Glomerular visceral epithelial cell (primary cell): Measurements from ENCODE around the gene MACROD2.
A peak's percentile ranks its signal among the peaks of the same experiment; 100 is the strongest.

Experiments used
- DNase-seq: peaks from one replicate; pipeline ENCODE4 v3.0.0-alpha.2; 2016; ENCODE audit errors: extremely low spot score

Gene MACROD2

DNA sequence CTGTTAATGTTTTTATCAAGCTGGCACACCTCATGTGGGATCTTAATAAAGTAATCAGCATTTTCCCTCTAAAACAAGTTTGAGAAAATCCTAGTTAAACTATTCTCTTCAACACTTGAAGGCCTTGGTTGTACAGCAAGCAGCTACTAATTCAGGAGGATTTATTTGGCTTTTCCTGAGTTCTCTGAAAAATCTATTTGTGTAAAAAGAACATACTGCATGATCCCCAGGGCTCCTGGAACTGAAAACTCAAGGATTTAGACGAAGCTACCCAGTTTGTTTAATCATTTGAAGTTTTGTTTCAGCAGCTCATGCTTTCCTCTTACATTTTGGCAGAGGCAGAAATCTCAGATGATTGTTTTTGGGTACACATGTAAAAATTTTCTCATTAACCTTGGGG lies 651.7 kb downstream of the MACROD2 start:
- DNase-seq, result no peak

DNA sequence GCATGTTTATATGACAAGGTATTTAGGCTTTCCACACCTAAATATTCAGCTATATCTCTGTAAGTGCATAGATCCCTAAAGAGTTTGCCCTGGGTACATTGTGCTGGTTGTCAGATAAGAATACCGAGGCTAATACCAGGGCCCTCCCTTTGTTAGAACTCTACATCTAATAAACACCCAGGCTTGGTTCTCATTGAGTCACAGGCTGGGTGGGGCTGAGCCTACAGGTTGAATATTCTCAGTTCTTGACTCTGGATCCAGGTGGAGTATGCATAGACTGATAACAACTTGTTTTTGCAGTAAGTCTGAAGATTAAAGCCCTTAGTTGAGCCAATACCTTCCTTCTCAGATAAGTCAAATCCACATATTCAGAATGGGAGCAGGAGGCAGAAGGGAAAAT lies 654.3 kb downstream of the MACROD2 start:
- DNase-seq, result no peak

DNA sequence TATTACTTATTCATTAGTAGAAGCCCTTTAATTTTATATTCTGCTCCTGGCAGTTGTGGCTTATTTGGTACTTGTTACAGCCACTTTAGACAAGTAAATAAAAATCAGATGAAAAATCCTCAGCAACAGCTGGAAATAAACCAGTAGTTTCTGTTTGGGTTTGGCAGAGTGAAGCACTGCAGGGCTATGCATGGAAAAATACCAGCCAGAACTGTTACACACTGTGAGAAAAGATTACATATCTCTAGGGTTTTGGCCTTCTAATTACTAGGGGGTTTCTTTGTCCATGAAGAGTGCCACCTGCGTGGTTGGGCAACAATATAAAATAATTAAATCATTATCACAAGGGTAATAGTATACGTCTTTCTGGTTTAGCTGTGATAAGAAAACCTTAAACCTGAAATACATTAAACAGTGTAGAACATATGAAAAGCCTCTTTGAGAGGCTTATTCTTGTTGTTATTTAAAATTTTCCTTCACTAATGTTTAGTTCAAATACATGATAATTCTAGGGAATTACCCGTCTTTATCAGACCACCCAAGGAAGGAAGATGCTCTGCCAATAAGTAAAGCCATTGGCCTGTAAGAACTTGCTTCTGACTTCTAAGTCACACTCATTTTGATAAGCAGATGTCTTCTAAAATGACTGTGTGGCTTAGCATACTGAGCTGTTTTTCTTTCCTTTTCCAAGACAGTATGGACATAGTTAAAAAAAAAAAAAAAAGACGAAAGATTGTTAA lies 662.1 kb downstream of the MACROD2 start:
- no peak for DNase-seq

DNA sequence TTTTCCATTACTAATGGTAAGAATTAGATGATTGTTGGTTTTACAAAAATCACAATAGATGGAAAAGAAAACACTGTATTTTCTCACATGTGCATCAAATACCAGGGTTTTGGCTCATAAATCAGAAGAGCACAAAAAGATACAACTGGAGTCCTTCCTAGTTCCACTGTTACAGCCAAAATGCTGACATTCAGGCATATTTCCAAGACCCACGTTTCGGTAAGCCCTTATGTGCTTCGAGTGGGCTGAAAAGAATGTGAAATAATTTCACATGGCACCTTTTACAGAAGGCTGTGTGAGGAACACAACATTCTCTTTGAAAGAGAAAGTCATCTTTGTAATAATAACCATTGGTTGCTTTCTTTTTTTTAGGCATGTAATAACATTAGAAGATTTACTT lies 668.8 kb downstream of the MACROD2 start:
- no peak for DNase-seq

DNA sequence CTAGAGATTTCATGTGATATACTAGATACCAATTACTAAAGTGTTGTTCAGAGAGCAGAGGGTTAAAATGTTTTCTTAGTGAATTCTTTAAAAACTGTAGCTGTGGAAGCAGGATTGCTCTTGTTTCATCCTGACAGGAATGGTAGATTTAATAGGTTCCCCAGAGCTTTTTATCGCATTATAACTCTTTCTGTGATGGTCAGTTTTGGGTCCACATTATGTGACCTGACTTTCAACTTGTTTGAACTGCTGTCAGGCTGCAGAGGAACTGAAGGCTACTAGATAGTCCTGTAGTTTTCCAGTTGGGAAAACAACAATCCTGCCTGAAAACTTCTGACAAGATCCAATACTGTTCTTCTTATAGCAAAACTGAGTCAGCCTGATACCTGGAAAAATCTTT lies 671.4 kb downstream of the MACROD2 start:
- DNase-seq, result no peak

DNA sequence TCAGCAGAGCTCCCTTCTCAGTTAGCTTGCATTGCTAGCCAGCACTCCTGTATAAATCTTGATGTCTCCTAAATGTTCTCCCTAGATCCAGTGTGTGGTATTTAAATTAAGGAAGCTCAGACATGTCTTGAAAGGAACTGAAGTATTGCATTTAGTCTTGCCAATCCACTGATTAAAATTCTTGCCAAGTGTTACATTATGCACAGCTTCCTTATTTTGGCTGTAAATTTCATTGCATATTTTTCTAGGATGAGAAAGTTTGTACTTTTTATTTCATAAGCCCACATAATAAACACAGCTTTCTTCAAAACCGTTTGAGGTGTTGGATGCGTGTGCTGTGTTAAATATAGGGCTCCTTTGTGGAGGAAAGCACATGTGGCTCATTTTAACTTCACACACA lies 671.9 kb downstream of the MACROD2 start:
- DNase-seq, result no peak

DNA sequence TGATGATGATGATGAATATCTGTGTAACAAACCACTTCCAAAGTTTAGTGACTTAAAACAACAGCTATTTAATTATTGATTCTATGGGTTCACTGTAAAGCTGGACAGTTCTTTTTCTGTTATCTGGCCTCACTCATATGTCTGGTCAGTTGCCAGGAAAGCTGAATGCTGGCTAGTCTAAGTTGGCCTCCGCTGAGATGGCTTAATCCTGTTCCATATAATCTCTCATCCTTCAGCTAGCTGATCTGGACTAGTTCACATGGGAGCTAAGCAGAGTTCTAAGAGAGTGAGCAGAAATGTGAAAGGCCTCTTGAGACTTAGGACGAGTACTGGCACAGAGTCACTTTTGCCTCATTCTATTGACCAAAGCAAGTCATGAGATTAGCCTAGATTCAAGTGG lies 676.8 kb downstream of the MACROD2 start:
- no peak for DNase-seq

DNA sequence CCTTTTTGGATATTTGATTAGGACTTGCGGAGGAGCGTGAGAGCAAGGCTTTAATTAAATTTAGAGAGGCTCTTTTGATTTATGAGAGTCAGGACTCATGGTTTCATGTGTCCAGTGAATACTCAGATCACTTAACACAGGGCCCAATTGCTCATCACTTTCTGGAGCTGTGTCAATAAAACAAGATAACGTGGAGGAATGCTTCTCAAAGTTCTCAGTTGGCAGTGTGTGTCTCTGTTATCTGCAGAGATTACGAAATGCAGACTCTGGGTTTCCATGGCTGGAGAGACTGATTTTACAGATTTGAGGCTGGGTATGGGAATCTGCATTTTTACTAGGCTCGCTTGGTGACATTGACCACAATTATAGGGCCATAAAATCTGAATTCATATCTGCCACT lies 677.8 kb downstream of the MACROD2 start:
- no peak for DNase-seq

DNA sequence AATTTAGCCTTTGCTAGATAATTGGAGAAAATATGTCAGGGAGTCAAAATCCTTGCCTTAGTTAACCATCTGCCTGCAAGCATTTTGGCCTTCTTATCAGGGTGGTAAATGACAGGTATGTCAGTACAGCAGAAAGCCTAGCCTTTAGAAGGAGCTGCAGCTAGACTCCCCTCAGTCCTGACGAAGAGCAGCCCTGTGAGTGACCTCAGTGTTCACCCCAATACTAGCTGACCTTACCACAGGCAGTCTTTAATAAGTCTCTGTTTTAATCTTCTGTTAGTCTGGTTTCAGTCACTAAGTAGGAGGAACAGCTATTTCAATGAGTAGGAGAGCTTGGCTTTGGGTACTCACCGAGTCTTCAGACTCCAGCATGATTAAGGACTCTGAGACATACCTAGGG lies 682.1 kb downstream of the MACROD2 start:
- DNase-seq, result no peak

DNA sequence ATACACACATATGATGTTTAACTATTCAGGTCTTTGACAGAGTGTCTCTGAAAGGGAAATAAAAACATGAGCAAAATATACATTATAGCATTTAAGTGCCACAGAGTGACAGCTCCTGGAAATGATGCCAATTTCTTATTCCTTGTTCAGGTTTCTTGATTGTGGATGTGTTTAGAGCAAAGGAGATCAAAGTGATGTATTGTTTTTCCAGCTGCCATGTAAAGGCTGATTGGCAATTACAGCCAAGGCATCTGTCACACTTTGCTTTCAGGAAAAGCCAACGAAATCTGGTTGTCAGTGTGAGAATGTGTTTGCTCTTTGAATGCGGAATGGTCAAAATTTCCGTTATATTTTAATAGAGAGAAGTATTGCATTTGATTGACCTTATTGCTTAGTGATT lies 689.9 kb downstream of the MACROD2 start:
- DNase-seq, result no peak

DNA sequence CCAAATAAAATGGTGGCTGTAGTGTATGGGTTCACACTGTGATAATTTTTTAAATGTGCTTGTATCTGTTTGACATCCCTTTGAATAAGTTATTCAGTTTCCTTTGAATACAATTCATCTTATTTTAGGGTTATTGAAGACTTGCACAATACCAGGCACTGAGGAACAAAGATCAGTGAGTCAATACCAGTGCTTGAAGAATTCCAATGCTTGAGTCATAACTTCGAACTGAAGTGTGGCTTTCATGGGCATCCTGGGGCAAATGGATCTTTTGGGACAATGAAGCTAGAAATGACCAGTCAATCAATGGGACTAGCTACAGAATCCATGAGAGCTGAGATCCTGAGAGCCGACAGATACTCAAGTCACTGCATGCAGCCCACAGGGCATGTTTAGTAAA lies 692.0 kb downstream of the MACROD2 start:
- DNase-seq, result no peak

DNA sequence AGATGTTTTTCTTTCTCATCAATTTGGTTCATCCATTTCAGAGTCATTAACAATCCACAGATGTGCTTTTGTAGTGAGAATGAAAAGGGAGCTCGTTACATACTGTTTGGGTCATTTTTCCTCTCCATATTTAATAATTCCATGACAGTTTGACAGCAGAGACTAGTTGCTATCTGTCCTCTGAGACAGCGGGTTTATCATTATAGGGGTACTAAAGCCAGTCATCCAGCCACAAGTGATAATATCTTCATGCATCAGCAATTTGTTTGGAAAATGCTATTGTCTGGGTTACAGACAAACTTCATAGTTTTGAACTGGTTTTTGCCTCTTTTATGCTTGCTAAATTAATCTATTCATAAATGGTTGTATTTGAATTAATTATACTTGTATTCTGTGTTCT lies 692.7 kb downstream of the MACROD2 start:
- no peak for DNase-seq

DNA sequence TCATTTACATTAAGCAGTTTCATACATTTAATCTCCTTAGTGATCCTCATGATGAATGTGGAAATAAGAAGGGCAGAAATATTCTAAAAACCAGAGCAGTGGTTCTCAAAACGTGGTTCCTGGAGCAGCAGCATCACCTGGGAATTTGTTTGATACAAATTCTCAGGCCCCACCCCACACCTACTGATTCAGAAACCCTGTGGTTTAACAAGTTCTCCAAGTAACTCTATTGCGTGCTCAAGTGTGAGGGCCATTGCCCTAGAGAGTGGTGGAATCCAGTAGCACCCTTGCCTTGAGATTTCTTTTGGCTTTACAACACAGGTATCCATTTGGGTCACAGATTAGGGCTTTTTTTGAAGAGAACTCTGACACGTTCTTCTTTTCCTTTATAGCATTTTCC lies 696.7 kb downstream of the MACROD2 start:
- no peak for DNase-seq

DNA sequence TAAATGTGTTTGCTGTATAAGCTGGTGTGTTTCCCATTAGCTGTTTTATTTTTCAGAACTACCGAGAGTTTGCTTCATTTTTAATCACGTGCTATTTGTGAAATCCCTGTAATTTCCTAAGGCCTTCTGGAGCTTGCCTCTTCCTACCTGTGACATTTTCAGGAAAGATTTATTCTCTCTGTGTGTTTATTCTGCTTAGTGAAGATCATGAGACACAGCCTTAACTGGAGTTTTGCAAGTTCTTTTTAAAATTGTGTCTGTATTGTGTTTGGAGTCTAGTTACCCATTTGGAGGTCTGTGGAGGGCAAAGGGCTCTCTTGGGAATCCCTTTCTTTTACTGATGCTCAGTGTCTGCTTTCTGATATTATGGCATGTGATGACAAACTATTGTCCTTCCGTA lies 701.2 kb downstream of the MACROD2 start:
- DNase-seq, result no peak

DNA sequence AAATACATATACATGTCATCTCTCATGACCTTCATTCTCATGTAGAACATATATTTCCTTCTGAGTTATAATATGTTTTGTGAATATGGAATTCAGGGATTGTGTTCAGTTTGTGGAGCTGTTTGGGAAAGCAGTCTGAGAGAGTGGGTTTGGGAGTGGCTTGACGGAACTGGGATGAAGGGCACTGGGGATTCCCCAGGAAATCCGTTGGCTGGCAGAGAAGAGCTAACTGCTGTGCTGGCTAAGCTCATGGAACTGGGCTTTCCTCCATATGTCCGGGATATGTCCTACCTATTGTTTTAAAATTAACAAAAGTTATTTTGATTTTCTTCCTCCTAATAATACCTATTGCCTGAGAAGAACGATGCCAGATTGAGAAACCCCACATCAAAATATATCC lies 701.6 kb downstream of the MACROD2 start:
- no peak for DNase-seq

DNA sequence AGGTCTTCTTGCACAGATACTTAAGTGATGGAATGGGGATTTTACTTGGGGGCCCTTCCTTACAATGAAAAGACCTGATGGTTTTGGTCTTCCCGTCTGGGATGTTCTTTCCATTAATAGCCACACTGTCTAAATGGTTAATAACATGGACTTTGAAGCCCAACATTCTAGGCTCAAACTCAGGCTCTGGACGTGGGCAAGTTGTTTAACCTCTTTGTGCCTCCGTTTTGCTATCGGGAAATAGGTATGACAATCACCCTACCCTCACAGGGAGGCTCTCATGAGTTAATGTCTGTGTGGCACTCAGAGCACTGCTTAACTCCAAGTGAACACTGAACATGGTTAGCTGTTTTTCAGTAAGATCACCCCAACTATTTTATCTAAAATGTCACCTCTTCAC lies 702.8 kb downstream of the MACROD2 start:
- no peak for DNase-seq

DNA sequence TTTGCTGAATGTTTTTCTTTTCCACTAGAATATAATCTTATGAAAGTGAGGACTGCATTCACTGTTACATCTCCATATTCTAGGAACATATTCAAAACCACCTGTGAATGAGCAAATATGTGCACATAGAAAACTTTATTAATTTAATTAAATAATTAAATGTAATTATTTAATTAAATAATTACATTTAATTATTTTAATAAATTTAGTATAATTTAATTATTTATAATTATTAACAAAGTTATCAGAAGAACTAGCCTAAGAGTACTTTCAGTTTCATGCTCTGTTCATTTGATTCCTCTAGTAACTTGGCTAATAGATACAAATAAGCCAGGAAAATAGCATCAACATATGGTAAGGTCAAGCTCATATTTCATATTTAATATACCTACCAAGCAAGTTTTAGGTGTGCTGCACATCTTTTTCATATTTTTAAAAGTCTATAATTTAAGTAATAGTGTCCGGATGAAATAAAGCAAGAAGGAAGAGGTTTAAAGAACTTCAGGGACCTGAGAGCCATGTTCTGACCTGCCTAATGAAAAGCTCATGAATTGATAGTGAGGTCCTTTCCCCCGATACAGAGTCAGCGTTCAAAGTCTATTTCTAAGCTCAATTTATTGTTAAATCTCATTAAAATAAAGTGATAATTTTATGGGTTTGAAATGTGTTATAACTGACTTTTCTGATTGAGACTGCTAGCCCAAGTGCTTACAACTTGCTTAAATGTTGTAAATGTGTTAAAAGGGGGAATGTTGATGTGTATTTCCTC lies 703.5 kb downstream of the MACROD2 start:
- no peak for DNase-seq

DNA sequence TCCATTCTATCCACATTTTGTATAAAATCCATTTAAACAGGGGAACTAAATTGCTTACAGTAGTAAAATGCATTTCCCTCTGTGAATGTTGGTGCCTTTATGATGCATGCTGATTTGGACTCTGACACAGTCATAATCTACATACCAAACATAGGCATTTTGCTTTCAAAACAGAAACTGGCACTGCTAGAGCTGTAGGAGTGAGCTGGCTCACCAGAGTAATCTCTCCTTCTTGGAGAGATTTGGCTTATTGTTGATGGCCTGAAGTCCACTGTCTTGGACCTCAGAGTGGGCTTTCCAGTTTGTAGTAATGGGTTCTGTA lies 705.3 kb downstream of the MACROD2 start:
- DNase-seq, result peak; percentile 37

DNA sequence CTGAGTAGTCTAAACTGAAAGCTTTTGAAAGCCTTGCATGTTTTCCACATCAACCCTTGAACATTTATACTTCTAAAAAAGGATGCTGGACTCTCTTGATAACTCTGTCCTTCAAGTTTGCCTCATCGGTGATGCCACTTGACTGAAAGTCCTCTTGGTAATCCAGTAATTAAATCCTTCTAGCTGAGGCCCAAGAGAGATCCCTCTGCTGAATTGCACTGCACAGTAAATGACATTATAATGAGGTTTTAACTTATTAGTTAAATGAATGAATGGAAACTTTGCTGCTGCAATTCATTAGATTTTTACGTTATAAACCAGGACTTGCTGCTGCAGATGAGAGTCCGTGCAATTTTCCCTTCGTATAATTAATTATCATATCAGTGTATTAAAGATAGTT lies 706.0 kb downstream of the MACROD2 start:
- DNase-seq, result no peak

DNA sequence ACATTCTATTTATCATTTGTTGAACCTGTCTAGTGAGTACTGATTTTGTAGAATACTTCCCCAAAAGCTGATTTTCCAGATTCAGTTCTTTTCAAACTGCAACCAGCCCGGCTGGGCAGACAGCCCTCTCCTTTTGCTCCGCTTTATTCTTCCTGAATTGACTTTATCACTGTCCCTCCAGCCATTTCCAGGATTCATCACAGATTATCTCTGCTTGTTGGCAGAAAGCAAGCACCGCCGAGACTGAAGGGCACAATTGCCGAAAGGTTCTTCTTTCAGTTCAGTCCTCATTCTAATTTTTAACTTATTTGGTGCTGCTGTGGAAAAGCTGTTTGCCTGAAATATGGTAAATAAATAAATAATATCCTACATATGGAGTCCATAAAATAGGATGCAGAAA lies 711.2 kb downstream of the MACROD2 start:
- no peak for DNase-seq

DNA sequence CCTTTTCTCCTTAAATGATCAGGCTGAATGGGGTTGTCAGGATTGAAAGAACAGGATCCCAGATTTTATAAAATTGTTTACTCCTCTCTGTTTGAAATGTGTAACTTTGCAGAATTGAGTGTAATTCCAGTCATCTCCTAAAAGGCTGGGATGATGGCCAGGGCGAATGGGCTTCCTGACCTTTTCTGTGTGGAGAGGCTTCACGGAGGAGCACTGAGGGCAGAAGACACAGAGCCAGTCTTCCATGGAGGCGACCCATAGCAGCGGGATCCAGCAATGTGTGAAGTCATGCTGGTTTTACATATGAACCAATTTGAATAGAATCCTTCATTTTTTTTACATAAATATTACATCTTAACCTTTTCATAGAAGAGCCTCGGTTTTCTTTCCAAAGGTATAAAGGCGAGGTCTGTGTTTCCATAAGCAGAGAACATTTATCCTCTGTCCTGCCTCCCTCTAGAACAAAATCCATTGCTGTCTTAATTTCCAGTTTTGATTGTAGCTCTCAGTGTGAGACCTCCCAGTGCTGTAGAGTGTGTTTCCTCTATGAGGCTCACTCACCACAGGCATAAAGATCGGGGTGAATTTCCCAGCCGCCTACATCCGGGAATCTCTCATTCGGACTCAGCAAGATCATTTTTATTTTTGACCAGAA lies 711.8 kb downstream of the MACROD2 start:
- DNase-seq, result no peak

DNA sequence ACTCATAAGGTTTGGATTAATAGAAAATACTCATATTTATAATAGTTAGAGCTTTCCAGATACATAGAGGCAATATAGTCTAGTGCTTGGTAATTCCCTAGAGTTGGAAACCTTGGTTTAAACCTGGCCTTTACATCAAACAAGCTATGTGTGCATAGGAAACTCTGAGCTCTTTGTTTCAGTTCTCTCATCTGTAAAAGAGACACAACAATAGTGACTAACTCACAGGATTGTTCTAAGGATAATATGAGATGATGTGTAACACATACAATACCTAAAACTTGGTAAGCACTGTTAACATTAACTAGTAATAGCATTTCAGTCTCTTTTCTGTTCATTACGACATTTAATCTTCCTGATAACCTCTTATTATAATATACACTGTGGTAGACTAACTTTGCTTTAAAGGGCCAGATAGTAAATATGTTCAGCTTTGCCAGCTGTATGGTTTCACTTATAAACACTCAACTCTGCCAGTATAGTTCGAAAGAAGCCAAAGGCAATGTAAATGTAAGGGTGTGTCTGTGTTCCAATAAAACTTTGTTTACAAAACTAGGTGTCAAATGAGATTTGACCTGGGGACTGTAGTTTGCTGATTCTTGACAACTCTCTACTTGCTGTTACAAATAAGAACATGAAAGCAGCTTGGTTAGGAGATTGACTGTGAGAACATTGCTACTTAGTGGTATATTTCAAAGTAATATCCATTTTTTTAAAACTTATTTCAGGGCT lies 712.7 kb downstream of the MACROD2 start:
- DNase-seq, result no peak

DNA sequence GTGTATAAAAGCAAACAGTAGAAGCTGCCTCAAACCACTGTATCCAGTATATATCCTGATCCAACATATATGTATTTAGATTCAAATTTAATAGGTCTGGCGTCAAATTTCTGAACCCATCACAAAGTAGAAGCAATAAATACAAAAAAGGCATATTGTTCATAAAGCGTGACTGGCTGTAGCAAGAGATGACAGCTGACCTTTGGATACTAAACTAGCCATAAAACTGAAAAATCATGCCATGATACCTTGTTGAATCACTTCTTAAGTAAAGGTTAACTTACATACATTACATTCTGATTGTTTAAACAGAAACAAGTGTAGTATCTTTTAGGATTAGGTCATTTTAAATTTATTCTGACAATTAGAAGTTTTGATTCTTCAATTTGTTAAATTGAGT lies 714.1 kb downstream of the MACROD2 start:
- DNase-seq, result no peak
